Renal pelvis (tissue), 4 donors: ENCODE measurements around the gene PTPRN2. TPM values are rescaled to one million over a fixed set of nuclear protein-coding genes. Genes with fewer than 3 reads are reported as not detected.
"Not testable (repeated sequence)": the region's sequence is repeated elsewhere in the genome, so short reads cannot be mapped to it uniquely, and the experiment has no call there.

Experiments
- DNase-seq: peaks from one replicate; pipeline ENCODE4 v3.0.0-alpha.2; 2013
- polyA plus RNA-seq, 3 donors: library from polyadenylated mRNA; unstranded; fragments of 120-200 nt; gene quantifications; one replicate each; pipeline ENCODE4 v1.2.1, GENCODE V29; 2013; ENCODE audit not compliant: insufficient read length in 3 of 3

The PTPRN2 gene
- polyA plus RNA-seq, 3 donors: 6.6 to 7.5 (median 7.4) TPM

- not testable (repeated sequence) for DNase-seq
These were observed 1086.6 kb downstream of the PTPRN2 start for GRCh38 chr7:157500989-157501540.

GRCh38 chr7:157500171-157500960 lies 1087.3 kb downstream of the PTPRN2 start:
- DNase-seq: no peak

GRCh38 chr7:157499835-157500153 lies 1087.8 kb downstream of the PTPRN2 start:
- no peak for DNase-seq

- no peak for DNase-seq
These were observed 1088.3 kb downstream of the PTPRN2 start for GRCh38 chr7:157499121-157499834.

- DNase-seq: no peak
These were observed 1089.0 kb downstream of the PTPRN2 start for GRCh38 chr7:157498657-157499056.

- no peak for DNase-seq
These were observed 1089.6 kb downstream of the PTPRN2 start for GRCh38 chr7:157497744-157498651.

GRCh38 chr7:157497367-157497743 lies 1090.3 kb downstream of the PTPRN2 start:
- no peak for DNase-seq

GRCh38 chr7:157496416-157497275 lies 1091.0 kb downstream of the PTPRN2 start:
- DNase-seq: no peak

GRCh38 chr7:157495594-157495993 lies 1092.0 kb downstream of the PTPRN2 start:
- no peak for DNase-seq

GRCh38 chr7:157495177-157495553 lies 1092.5 kb downstream of the PTPRN2 start:
- DNase-seq: no peak

- DNase-seq: peak; percentile 23
These were observed 1093.0 kb downstream of the PTPRN2 start for GRCh38 chr7:157494506-157495176.

GRCh38 chr7:157493776-157494175 lies 1093.8 kb downstream of the PTPRN2 start:
- DNase-seq: no peak

GRCh38 chr7:157493017-157493416 lies 1094.6 kb downstream of the PTPRN2 start:
- DNase-seq: peak; percentile 40

GRCh38 chr7:157490465-157490912 lies 1097.1 kb downstream of the PTPRN2 start:
- DNase-seq: no peak

- not testable (repeated sequence) for DNase-seq
These were observed 1097.8 kb downstream of the PTPRN2 start for GRCh38 chr7:157489870-157490269.

Other genes with a start within 250 kb of the PTPRN2 start
- 10 to 100 TPM; 24.2 to 26.3 (median 25.5) TPM for gene NCAPG2, start 117.0 kb upstream of the PTPRN2 start, polyA plus RNA-seq
- 10 to 100 TPM; 37.8 to 59.3 (median 52.8) TPM for gene ESYT2, start 241.7 kb upstream of the PTPRN2 start, polyA plus RNA-seq